Hepatocyte (in vitro differentiated cells): Measurements from ENCODE around the gene ABLIM2. TPM values are rescaled to one million over a fixed set of nuclear protein-coding genes. Genes with fewer than 3 reads are reported as not detected.

Experiments
- DNase-seq: peaks from one replicate; pipeline ENCODE4 v3.0.0-alpha.2; 2016; ENCODE audit warnings: low spot score
- H2AFZ ChIP-seq: fragments of 200-600 bp; sonication (generic); 2 replicates; pipeline ENCODE4 v1.6.0; 2016; ENCODE audit warnings: antibody characterized with exemption, mild to moderate bottlenecking
- H3K27ac ChIP-seq: fragments of 200-600 bp; sonication (generic); 2 replicates; pipeline ENCODE4 v1.5.1; 2016; ENCODE audit warnings: mild to moderate bottlenecking
- H3K27me3 ChIP-seq: fragments of 200-600 bp; sonication (generic); 2 replicates; pipeline ENCODE4 v1.6.1; 2016
- H3K36me3 ChIP-seq: fragments of 200-600 bp; sonication (generic); replicated peaks from 2 replicates; pipeline ENCODE4 v1.5.1; 2016; ENCODE audit warnings: low read depth; ENCODE audit not compliant: insufficient read depth
- H3K4me1 ChIP-seq: fragments of 200-600 bp; sonication (generic); 2 replicates; pipeline ENCODE4 v1.5.1; 2016; ENCODE audit warnings: mild to moderate bottlenecking, moderate library complexity; ENCODE audit not compliant: insufficient read depth
- H3K4me2 ChIP-seq: fragments of 200-600 bp; sonication (generic); 2 replicates; pipeline ENCODE4 v1.6.0; 2016
- H3K4me3 ChIP-seq: fragments of 200-600 bp; sonication (generic); 2 replicates; pipeline ENCODE4 v1.5.1; 2016; ENCODE audit warnings: mild to moderate bottlenecking
- H3K79me2 ChIP-seq: fragments of 200-600 bp; sonication (generic); 2 replicates; pipeline ENCODE4 v1.6.0; 2017; ENCODE audit warnings: mild to moderate bottlenecking
- H3K9me2 ChIP-seq: fragments of 200-600 bp; sonication (generic); replicated peaks from 2 replicates; pipeline ENCODE4 v1.6.0; 2017; ENCODE audit warnings: mild to moderate bottlenecking; ENCODE audit not compliant: insufficient read depth
- H3K9me3 ChIP-seq: fragments of 200-600 bp; sonication (generic); 2 replicates; pipeline ENCODE4 v1.5.1; 2016; ENCODE audit warnings: low read depth, mild to moderate bottlenecking
- H4K20me1 ChIP-seq: fragments of 200-600 bp; sonication (generic); 2 replicates; pipeline ENCODE4 v1.6.0; 2016; ENCODE audit warnings: mild to moderate bottlenecking; ENCODE audit not compliant: insufficient read depth, poor library complexity, severe bottlenecking
- EZH2 ChIP-seq: fragments of 200-600 bp; sonication (generic); IDR thresholded peaks from 2 replicates; pipeline ENCODE4 v1.6.1; 2016; ENCODE audit warnings: antibody characterized with exemption, mild to moderate bottlenecking, borderline replicate concordance
- EZH2phosphoT487 ChIP-seq: fragments of 200-600 bp; sonication (generic); IDR thresholded peaks from one replicate; pipeline ENCODE4 v1.6.1; 2018; ENCODE audit warnings: antibody characterized with exemption, mild to moderate bottlenecking, low read depth, moderate library complexity; ENCODE audit not compliant: unreplicated experiment, severe bottlenecking
- WGBS: methylation state at CpG from one replicate; pipeline ENCODE4 v1.1.6; 2016; ENCODE audit warnings: low lambda C conversion rate; ENCODE audit errors: missing lambda C conversion rate; 5-methylcytosine and 5-hydroxymethylcytosine counted together
- polyA plus RNA-seq: library from polyadenylated mRNA; unstranded; fragments of >200 nt; fragmentation: Nextera tagmentation; extraction: Ambion mirVana; gene quantifications from 2 replicates; pipeline ENCODE4 v1.2.1, GENCODE V29; 2016
- total RNA-seq: library from RNA; depleted of rRNA; stranded (reverse); fragments of >200 nt; gene quantifications from 2 replicates; pipeline ENCODE4 v1.2.3, GENCODE V29; 2014
- TF ChIP-seq, protein P1 (sequence below): fragments of 200-600 bp; sonication (generic); IDR thresholded peaks from 2 replicates; pipeline ENCODE4 v1.5.1; 2016; ENCODE audit warnings: antibody characterized with exemption, mild to moderate bottlenecking; ENCODE audit not compliant: poor library complexity

Gene ABLIM2
- total and polyA plus RNA-seq, 2 experiments from 2014 or later: 1.7 to 2.0 TPM

DNA sequence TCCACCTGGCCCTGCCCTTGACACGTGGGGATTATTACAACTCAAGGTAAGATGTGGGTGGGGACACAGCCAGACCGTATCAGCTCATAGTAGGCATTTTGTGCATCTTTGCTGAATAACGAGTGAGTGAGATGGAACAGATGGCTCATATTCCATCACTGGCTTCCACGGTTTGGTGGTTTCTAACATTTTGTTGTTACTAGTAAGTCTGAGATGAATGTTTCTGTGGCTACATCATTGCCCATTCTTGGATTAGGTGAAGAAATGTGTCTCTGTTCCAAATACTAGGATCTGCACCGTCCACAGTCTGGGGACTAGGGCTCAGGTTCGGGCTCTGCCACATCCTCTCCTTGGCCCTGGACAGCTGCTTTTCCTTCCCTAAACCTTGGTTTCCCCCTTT, 3.6 kb downstream of the ABLIM2 start:
- Histone ChIP-seq H3K4me2 (no peak overlapping the region), H3K9me3 (no peaks in the 10 kb centered on the region), H3K36me3 (no peaks in the 10 kb centered on the region), H3K4me1 (no peaks in the 10 kb centered on the region), H3K79me2 (no peaks in the 10 kb centered on the region), H4K20me1 (no peaks in the 10 kb centered on the region), H2AFZ (no peak overlapping the region), H3K27me3 (peaks cover 16% of the 10 kb centered on the region), H3K9me2 (no peaks in the 10 kb centered on the region), H3K27ac (no peak overlapping the region), H3K4me3 (no peak overlapping the region)
- TF ChIP-seq, protein P1, sequence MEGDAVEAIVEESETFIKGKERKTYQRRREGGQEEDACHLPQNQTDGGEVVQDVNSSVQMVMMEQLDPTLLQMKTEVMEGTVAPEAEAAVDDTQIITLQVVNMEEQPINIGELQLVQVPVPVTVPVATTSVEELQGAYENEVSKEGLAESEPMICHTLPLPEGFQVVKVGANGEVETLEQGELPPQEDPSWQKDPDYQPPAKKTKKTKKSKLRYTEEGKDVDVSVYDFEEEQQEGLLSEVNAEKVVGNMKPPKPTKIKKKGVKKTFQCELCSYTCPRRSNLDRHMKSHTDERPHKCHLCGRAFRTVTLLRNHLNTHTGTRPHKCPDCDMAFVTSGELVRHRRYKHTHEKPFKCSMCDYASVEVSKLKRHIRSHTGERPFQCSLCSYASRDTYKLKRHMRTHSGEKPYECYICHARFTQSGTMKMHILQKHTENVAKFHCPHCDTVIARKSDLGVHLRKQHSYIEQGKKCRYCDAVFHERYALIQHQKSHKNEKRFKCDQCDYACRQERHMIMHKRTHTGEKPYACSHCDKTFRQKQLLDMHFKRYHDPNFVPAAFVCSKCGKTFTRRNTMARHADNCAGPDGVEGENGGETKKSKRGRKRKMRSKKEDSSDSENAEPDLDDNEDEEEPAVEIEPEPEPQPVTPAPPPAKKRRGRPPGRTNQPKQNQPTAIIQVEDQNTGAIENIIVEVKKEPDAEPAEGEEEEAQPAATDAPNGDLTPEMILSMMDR: no peak
- no peak for DNase-seq
- WGBS: 85% methylated on average over 6 of the region's 6 CpGs

DNA sequence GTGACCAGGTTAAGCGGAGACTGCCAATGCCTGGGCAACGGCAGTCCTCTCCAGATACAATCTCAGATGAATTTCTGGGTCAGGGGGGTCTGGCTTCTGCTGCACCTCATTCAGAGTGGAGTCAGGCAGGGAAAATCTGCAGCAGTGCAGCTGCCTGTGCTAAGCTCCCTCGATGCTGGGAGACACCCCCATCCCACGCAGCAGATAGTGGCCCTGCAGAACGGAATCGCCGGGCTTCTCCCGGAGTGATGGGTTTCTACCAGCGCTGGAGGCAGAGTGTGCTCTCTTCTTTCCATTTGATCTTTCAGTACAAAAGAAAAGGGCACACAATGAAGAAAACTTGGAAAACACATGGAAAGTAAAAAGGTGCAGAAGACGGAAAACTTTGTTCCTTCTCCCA, 5.2 kb downstream of the ABLIM2 start:
- Histone ChIP-seq H3K4me3 (no peak overlapping the region), H4K20me1 (no peaks in the 10 kb centered on the region), H3K27me3 (peaks cover 16% of the 10 kb centered on the region), H3K4me2 (no peak overlapping the region), H3K9me3 (no peaks in the 10 kb centered on the region), H3K4me1 (no peaks in the 10 kb centered on the region), H3K9me2 (no peaks in the 10 kb centered on the region), H3K27ac (no peak overlapping the region), H3K36me3 (no peaks in the 10 kb centered on the region), H2AFZ (no peak overlapping the region), H3K79me2 (no peaks in the 10 kb centered on the region)
- WGBS: 84% methylated on average over 10 of the region's 10 CpGs
- no peak for TF ChIP-seq EZH2
- no peak for TF ChIP-seq EZH2phosphoT487
- TF ChIP-seq, protein P1: no peak
- DNase-seq: no peak

GRCh38 chr4:8152865-8153257, 5.8 kb downstream of the ABLIM2 start:
- no peak overlapping the region for H2AFZ ChIP-seq
- no peaks in the 10 kb centered on the region for H3K36me3 ChIP-seq
- H4K20me1 ChIP-seq: no peaks in the 10 kb centered on the region
- WGBS: 78% methylated on average over 6 of the region's 6 CpGs
- no peak for DNase-seq
- peaks cover 16% of the 10 kb centered on the region for H3K27me3 ChIP-seq
- TF ChIP-seq, protein P1: no peak
- TF ChIP-seq EZH2: no peak
- no peak for TF ChIP-seq EZH2phosphoT487
- no peak overlapping the region for H3K27ac ChIP-seq
- no peaks in the 10 kb centered on the region for H3K79me2 ChIP-seq
- H3K9me2 ChIP-seq: no peaks in the 10 kb centered on the region
- H3K4me2 ChIP-seq: no peak overlapping the region
- no peaks in the 10 kb centered on the region for H3K9me3 ChIP-seq
- H3K4me1 ChIP-seq: no peaks in the 10 kb centered on the region
- H3K4me3 ChIP-seq: no peak overlapping the region
